GM06990 (cell line): ENCODE measurements around the gene SH3YL1.
"Not testable (repeated sequence)": the region's sequence is repeated elsewhere in the genome, so short reads cannot be mapped to it uniquely, and the experiment has no call there.

ENCODE experiments used
- DNase-seq: peaks from one replicate; pipeline ENCODE4 v3.0.0-alpha.2; 2011; ENCODE audit not compliant: insufficient read length; ENCODE audit errors: extremely low read depth
- H3K27me3 ChIP-seq: replicated peaks from 2 replicates; pipeline ENCODE4 v1.6.0; 2011; ENCODE audit warnings: low read length; ENCODE audit not compliant: control insufficient read depth, insufficient read depth
- H3K36me3 ChIP-seq: 2 replicates; pipeline ENCODE4 v1.5.1; 2011; ENCODE audit warnings: low read length; ENCODE audit not compliant: control insufficient read depth, insufficient read depth
- H3K4me3 ChIP-seq: replicated peaks from 2 replicates; pipeline ENCODE4 v1.5.1; 2011; ENCODE audit warnings: low read depth, mild to moderate bottlenecking, control low read depth, low read length
- CTCF ChIP-seq: IDR thresholded peaks from 2 replicates; pipeline ENCODE4 v1.5.1; 2011; ENCODE audit warnings: low read length, control low read depth, mild to moderate bottlenecking, inconsistent platforms; ENCODE audit not compliant: insufficient read depth, poor library complexity, severe bottlenecking

The SH3YL1 gene

GRCh38 chr2:179886-180285 lies 83.9 kb downstream of the SH3YL1 start:
- Histone ChIP-seq H3K36me3 (no peaks in the 10 kb centered on the region), H3K27me3 (no peaks in the 10 kb centered on the region), H3K4me3 (no peak overlapping the region)
- no peak for DNase-seq
- no peak for TF ChIP-seq CTCF

- no peak overlapping the region for H3K4me3 ChIP-seq
- TF ChIP-seq CTCF, result no peak
Observed at GRCh38 chr2:177733-178132, 86.1 kb downstream of the SH3YL1 start.

GRCh38 chr2:176917-177316 lies 86.9 kb downstream of the SH3YL1 start:
- no peak for DNase-seq
- no peak overlapping the region for H3K4me3 ChIP-seq
- no peak for TF ChIP-seq CTCF
- no peaks in the 10 kb centered on the region for H3K36me3 ChIP-seq
- H3K27me3 ChIP-seq, result no peaks in the 10 kb centered on the region

More at GRCh38 chr2:177733-178132, 86.1 kb downstream of the SH3YL1 start:
- Histone ChIP-seq H3K27me3 (no peaks in the 10 kb centered on the region), H3K36me3 (no peaks in the 10 kb centered on the region)
- DNase-seq, result no peak

- Histone ChIP-seq H3K4me3 (no peak overlapping the region), H3K27me3 (no peaks in the 10 kb centered on the region), H3K36me3 (no peaks in the 10 kb centered on the region)
- DNase-seq, result no peak
- no peak for TF ChIP-seq CTCF
Observed at GRCh38 chr2:175880-176820, 87.7 kb downstream of the SH3YL1 start.

- Histone ChIP-seq H3K4me3 (no peak overlapping the region), H3K36me3 (no peaks in the 10 kb centered on the region), H3K27me3 (no peaks in the 10 kb centered on the region)
- no peak for TF ChIP-seq CTCF
- DNase-seq, result no peak
Observed at GRCh38 chr2:175161-175786, 88.6 kb downstream of the SH3YL1 start.

GRCh38 chr2:172120-172519 lies 91.7 kb downstream of the SH3YL1 start:
- not testable (repeated sequence) for H3K36me3 ChIP-seq, H3K4me3 ChIP-seq, H3K27me3 ChIP-seq, DNase-seq
